Lung (tissue), 12 donors: ENCODE data around the gene ZBTB46. TPM values are rescaled to one million over a fixed set of nuclear protein-coding genes. Genes with fewer than 3 reads are reported as not detected.

Experiments
- ATAC-seq: fragments of 200-7000 bp; cut with Tn5 transposase; one replicate; pipeline ENCODE4 v1.9.1; 2020; ENCODE audit warnings: moderate number of reproducible peaks; ENCODE audit not compliant: insufficient read depth, low FRiP score
- DNase-seq, 3 donors: peaks; one replicate each; pipeline ENCODE4 v3.0.0-alpha.2; 2013 to 2017
- H3K27ac ChIP-seq, 2 donors: one replicate each; pipeline ENCODE4 v1.5.1; 2013; ENCODE audit warnings: mild to moderate bottlenecking in 2 of 2, moderate library complexity in 2 of 2, control low read depth in 1 of 2, inconsistent platforms in 1 of 2, low read depth in 1 of 2, low read length in 1 of 2
- H3K27me3 ChIP-seq, 3 donors: one replicate each; pipeline ENCODE4 v1.5.1; 2013; ENCODE audit warnings: low read length in 2 of 3; ENCODE audit not compliant: control insufficient read depth in 3 of 3, insufficient read depth in 3 of 3
- H3K36me3 ChIP-seq, 4 donors: one replicate each; pipeline ENCODE4 v1.5.1; 2013; ENCODE audit warnings: low read length in 4 of 4, mild to moderate bottlenecking in 1 of 4, moderate library complexity in 1 of 4; ENCODE audit not compliant: control insufficient read depth in 4 of 4, insufficient read depth in 4 of 4
- H3K4me1 ChIP-seq, 5 donors: one replicate each; pipeline ENCODE4 v1.5.1; 2013; ENCODE audit warnings: low read length in 5 of 5, mild to moderate bottlenecking in 2 of 5, moderate library complexity in 1 of 5; ENCODE audit not compliant: control insufficient read depth in 5 of 5, insufficient read depth in 5 of 5
- H3K4me3 ChIP-seq: one replicate; pipeline ENCODE4 v1.5.1; 2013; ENCODE audit warnings: mild to moderate bottlenecking, control low read depth, moderate library complexity
- H3K9ac ChIP-seq, 2 donors: one replicate each; pipeline ENCODE4 v1.5.1; 2013; ENCODE audit warnings: low read length in 2 of 2, control low read depth in 1 of 2; ENCODE audit not compliant: insufficient read depth in 1 of 2
- H3K9me3 ChIP-seq, 4 donors: one replicate each; pipeline ENCODE4 v1.5.1; 2013; ENCODE audit warnings: low read length in 3 of 4, mild to moderate bottlenecking in 1 of 4, moderate library complexity in 1 of 4; ENCODE audit not compliant: control insufficient read depth in 4 of 4, insufficient read depth in 3 of 4
- WGBS, 2 donors: extraction: QIAGEN DNeasy Blood & Tissue Kit; methylation state at CpG; one replicate each; pipeline ENCODE4 v1.1.7; 2013; 5-methylcytosine and 5-hydroxymethylcytosine counted together
- polyA plus RNA-seq, 2 donors: library from polyadenylated mRNA; stranded (reverse); fragments of 200-250 nt; gene quantifications; one replicate each; pipeline ENCODE4 v1.2.1, GENCODE V29; 2013
- total RNA-seq, 2 donors: library from RNA; depleted of rRNA in 1 of 2; stranded (reverse); fragments of >200 nt in 1 of 2; gene quantifications; one replicate each; pipeline ENCODE4 v1.2.1, GENCODE V29; 2014 to 2021
- TF ChIP-seq, protein P1 (sequence below): IDR thresholded peaks from 2 replicates; pipeline ENCODE4 v1.5.1; 2012; ENCODE audit warnings: mild to moderate bottlenecking; ENCODE audit errors: control extremely low read depth, extremely low read depth
- donor health status: control.
- donor health status: control.
- donor health status: Bipolar disorder and iron deficiency.
- donor health status: healthy.
- donor health status: DM: yes; HTN: yes; CAD: no.

Gene ZBTB46
- total and polyA plus RNA-seq, 4 donors, result 3.4 to 15.3 (median 7.6) TPM

GRCh38 chr20:63863021-63863797 lies 32.1 kb upstream of the ZBTB46 start:
- DNase-seq, result no peak
- H3K4me3 ChIP-seq, result peak overlapping the region; percentile 1
- no peaks in the 10 kb centered on the region for H3K27me3 ChIP-seq
- peak overlapping the region in 1 of 2 donors; percentile 95 for H3K27ac ChIP-seq
- H3K36me3 ChIP-seq, result peaks cover 0 to 13% (median 3%) of the 10 kb centered on the region in 4 donors
- WGBS, 2 donors, result 84 to 90% methylated on average over 18 of the region's 18 CpGs
- H3K4me1 ChIP-seq, result peaks cover 0 to 27% (median 12%) of the 10 kb centered on the region in 5 donors
- H3K9me3 ChIP-seq, result no peaks in the 10 kb centered on the region
- no peak for ATAC-seq
- no peak overlapping the region for H3K9ac ChIP-seq
- TF ChIP-seq, protein P1, sequence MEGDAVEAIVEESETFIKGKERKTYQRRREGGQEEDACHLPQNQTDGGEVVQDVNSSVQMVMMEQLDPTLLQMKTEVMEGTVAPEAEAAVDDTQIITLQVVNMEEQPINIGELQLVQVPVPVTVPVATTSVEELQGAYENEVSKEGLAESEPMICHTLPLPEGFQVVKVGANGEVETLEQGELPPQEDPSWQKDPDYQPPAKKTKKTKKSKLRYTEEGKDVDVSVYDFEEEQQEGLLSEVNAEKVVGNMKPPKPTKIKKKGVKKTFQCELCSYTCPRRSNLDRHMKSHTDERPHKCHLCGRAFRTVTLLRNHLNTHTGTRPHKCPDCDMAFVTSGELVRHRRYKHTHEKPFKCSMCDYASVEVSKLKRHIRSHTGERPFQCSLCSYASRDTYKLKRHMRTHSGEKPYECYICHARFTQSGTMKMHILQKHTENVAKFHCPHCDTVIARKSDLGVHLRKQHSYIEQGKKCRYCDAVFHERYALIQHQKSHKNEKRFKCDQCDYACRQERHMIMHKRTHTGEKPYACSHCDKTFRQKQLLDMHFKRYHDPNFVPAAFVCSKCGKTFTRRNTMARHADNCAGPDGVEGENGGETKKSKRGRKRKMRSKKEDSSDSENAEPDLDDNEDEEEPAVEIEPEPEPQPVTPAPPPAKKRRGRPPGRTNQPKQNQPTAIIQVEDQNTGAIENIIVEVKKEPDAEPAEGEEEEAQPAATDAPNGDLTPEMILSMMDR, result no peak

DNA sequence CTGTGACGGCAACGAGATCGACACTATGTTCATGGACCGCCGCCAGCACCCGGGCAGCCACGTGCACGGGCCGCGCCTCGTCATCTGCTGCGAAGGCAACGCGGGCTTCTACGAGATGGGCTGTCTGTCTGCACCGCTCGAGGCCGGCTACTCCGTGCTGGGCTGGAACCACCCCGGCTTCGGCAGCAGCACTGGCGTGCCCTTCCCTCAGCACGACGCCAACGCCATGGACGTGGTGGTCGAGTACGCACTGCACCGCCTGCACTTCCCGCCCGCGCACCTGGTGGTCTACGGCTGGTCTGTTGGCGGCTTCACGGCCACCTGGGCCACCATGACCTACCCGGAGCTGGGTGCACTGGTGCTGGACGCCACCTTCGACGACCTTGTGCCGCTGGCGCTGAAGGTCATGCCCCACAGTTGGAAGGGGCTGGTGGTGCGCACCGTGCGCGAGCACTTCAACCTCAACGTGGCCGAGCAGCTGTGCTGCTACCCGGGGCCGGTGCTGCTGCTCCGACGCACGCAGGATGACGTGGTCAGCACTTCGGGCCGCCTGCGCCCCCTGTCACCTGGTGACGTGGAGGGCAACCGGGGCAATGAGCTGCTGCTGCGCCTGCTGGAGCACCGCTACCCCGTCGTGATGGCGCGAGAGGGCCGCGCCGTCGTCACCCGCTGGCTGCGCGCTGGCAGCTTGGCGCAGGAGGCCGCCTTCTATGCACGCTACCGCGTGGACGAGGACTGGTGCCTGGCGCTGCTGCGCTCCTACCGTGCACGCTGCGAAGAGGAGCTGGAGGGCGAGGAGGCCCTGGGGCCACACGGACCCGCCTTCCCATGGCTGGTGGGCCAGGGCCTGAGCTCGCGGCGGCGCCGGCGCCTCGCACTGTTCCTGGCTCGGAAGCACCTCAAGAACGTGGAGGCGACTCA lies 31.2 kb upstream of the ZBTB46 start:
- TF ChIP-seq, protein P1, result no peak
- peaks cover 0 to 13% (median 3%) of the 10 kb centered on the region in 4 donors for H3K36me3 ChIP-seq
- H3K27me3 ChIP-seq, result no peaks in the 10 kb centered on the region
- no peak overlapping the region for H3K27ac ChIP-seq
- WGBS, 2 donors, result 96 to 98% methylated on average over 92 to 95 of the region's 95 CpGs
- H3K4me1 ChIP-seq, result peaks cover 0 to 36% (median 21%) of the 10 kb centered on the region in 5 donors
- ATAC-seq (no peak), DNase-seq (no peak)
- H3K9ac ChIP-seq, result no peak overlapping the region
- H3K4me3 ChIP-seq, result no peak overlapping the region
- H3K9me3 ChIP-seq, result no peaks in the 10 kb centered on the region

- Histone ChIP-seq H3K9me3 (no peaks in the 10 kb centered on the region), H3K27ac (no peak within 1 kb of the TSS), H3K4me3 (no peak within 1 kb of the TSS), H3K36me3 (peaks cover 0 to 13% (median 3%) of the 10 kb centered on the region in 4 donors), H3K4me1 (peaks cover 0 to 42% (median 23%) of the 10 kb centered on the region in 5 donors), H3K27me3 (no peaks in the 10 kb centered on the region), H3K9ac (no peak within 1 kb of the TSS)
- no peak for DNase-seq
- no peak for ATAC-seq
- TF ChIP-seq, protein P1, result no peak
- WGBS, 2 donors, result 96 to 97% methylated on average over 49 to 59 of the region's 59 CpGs
These were observed 30.4 kb upstream of the ZBTB46 start, which contains the start of gene ABHD16B for GRCh38 chr20:63861365-63861934. TSS of gene ABHD16B (plus strand) at chr20:63861498. CDS start at chr20:63861541, 43 bp downstream.
